AG08395 (cell line): ENCODE results near the gene CD79A.
"Not testable (repeated sequence)": the region's sequence is repeated elsewhere in the genome, so short reads cannot be mapped to it uniquely, and the experiment has no call there.

Source experiments
- DNase-seq: peaks from one replicate; pipeline ENCODE4 v3.0.0; 2012; ENCODE audit warnings: mixed read lengths, low spot score

CD79A gene

DNA sequence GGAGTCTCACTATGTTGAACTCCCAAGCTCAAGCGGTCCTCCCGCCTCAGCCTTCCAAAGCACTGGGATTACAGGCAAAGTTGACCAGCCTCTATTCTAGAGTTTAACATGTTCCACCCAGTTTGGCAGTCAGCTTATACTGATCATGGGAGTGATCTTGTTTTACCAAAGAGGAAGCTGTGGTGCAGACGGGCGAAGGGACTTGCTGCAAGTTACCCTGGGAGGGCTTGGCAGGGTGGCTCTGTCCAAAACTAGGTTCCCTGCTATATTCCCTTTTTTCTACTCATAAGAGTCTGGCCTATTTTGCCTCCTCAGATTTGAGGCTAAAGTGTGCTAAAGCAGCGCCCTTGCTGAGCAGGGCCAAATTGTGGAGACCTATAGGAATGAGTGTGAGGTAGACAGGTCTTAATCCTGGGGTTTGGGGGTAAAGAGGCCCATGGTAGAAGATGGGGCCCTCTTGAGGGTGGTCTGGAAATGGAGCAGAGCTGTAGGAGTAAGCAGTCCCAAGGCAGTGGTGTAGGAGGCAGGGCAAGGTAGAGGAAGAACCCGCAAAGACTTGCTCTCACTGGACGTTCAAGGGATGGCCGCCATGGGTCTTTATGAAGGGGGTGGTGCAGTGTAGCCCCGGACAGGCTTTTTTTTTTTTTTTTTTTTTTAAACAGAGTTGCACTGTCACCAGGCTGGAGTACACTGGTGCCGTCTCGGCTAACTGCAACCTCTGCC is 13.7 kb upstream of the CD79A start:
- no peak for DNase-seq

DNA sequence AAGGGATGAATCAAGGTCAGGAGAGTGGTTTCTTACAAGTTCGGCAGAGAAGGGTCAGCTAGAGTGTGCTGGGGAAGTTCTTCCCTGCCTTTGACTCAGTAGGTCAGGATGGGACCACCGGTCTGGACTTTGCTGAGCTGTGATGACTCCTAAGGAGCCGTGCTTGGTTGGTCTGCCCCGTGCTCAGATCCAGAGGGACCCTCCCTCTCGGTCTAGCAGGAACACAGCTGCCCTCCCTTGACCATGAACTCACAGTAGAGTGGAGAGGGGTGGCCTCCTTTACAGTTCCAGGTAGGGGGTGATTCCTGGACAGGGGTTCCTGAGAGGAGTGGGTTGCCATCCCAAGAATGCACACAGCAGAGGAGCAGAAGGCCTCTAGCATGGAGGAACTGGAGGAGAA is 12.7 kb upstream of the CD79A start:
- DNase-seq, result no peak

DNA sequence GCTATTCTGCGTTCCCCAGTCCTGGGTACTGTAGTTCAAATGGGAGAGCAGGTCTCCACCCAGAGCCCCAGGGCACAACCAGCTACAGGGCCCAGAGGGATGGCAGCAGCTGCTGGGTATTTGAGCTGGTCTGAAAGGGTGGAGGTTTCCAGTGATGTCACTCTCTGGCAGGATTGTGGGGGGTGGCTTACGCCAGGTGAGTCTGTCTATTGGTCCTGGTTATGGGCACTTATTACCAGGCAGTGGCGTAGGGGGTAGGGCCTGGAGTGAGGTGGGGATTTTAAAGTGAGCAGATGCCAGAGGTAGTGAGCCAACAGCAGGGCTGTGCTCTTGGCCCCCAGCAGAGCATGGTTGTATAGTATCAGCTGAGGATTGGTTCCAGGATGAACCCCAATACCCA is 10.8 kb upstream of the CD79A start:
- no peak for DNase-seq

DNA sequence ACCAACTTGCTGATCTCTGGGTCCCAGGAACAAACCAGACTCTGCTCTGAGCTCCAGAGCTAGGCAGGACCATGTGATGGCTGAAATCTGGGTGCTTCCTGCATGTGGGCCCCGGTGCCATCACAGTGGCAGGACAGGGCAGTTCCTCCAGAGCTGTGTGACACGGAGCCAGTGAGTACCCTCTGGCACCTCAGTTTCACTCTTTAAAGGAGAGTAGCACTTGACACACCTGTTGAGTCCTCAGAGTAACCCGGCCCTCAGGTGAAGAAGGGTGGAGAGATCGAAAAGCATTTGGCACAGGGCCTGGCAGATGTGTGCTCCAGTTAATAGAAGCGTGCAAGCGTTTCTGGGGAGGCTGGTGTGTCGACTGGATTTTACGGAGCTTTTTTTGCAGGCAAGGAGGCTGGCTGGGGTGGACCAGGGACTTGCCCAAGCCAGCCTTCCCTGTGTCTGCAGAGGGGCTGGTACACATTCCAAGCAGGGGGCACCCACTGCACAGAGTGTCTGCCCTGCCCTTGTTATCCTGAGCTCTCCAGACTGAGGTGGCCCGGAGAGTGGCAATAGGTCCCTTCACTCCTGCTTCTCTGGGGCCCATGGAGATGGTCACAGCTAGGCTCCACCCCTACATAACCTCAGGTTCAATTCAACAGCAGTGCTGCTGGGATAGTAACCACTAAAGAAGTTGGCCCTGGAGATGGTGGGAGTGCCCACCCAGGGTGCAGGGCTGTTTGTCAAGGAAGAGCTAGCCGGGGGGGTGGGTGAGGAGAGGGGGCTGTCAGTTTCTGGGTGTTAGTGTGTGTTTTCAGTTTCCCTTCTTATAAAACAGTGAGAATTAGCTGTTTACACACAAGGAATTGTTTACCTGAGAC is 8.7 kb upstream of the CD79A start:
- DNase-seq, result no peak

DNA sequence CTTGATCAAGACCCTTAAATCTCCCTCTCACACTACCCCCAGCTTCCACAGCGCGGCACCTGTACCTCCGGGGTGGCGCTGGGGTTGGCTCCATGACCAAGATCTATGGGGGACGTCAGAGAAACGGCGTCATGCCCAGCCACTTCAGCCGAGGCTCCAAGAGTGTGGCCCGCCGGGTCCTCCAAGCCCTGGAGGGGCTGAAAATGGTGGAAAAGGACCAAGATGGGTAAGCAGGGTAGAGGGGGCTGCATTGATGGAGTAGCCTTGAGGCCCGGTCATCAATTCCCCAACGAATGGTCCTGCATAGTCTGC is 8.1 kb upstream of the CD79A start:
- no peak for DNase-seq

DNA sequence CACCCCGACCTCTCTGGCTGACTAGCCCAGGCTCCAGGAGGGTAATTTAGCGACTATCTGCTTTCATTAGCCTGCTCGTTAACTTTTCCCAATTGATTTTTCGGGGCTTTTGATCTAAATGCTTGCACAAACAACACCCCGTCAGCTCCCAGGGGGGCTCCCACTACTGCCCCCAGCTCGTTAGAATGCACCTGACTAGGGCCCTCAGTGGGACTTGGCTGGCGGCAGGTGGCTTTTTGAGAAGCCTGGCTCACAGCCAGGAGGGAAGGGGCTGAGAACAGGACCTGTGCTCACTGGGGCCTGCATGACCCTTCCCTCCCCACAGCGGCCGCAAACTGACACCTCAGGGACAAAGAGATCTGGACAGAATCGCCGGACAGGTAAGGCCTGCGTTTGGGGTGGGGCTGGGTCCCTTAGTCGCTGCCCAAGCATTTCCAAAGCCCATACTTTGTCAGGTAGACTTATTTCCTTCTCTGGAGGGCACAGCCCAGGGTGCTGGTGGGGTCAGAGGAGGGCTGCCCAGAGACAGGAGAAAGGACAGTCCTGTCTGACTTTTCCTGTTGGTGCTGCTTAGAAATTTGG is 7.6 kb upstream of the CD79A start:
- DNase-seq, result no peak

DNA sequence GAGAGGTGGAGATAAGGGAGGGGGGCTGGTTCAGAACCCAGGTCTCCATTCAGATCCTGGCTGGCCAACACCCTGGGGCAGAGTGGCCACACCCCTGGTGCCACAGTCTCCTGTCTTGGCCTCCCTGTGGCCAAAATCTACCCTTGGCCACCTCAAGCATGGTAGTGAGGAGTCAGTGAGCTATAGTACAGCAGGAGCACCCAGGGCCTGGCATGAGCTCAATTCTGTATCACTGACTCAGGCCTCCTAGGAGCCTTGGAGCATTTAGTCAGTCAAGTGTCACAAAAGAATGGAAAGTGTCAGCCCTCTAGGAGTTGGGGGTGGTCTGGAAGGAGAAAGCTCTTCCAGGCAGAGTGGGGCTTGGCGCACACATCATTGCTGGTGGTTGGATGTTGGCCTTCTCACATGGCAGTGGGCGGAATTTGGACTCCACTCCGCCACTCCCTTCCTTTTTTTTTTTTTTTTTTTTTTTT is 6.6 kb upstream of the CD79A start:
- peak; percentile 40 for DNase-seq

DNA sequence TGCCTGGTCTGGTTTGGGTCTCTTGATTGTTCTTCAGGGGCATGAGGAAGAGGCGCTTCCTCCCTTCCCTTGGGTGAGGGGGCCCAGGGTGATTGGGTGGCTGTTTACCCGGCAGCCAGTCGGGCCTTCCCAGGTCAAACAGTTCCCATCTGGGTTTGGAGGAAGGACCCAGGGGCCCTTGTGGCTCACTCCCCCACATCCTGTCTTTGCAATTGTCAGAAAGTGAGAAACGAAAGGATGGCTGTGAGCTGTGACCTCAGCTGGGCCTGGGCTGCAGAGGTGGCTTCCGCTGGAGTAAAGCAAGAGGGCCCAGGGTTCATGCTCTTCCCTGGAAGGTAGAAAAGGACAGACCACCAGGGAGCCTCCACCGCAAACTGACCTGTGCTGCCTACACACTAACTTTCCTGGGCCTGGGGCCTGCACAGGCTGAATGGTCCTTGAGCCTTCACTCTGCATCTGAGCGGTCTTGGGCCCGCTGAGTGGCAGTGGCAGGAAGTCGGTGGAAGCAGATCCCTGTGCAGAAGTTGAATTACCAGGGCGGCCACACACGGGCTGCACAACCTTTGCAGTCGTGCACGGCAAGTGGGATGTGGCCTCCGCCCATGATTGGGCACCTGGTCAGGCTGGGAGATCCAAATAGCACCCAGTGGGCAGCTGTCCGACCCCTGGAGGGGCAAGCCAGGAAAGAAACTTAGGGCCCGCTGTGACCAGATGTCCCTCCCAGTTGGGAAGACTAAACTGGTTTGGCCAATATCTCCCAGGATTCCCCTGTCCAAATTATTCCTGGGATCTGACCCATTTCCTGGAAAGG is 5.3 kb upstream of the CD79A start:
- no peak for DNase-seq

DNA sequence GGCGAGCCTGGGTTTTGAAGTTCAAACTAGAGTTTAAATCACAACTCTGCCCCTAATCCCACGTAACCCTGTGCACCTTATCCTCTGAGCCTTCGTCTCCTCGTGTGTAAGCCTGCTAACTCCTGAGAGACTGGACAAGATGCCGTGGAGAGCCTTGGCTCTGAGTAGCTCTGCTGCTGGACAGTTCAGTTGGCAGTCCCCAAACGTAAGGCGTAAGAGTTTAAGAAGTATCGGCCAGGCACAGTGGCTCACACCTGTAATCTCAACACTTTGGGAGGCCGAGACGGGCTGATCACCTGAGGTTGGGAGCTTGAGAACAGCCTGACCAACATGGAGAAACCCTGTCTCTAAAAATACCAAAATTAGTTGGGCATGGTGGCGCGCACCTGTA is 4.7 kb upstream of the CD79A start:
- no peak for DNase-seq

DNA sequence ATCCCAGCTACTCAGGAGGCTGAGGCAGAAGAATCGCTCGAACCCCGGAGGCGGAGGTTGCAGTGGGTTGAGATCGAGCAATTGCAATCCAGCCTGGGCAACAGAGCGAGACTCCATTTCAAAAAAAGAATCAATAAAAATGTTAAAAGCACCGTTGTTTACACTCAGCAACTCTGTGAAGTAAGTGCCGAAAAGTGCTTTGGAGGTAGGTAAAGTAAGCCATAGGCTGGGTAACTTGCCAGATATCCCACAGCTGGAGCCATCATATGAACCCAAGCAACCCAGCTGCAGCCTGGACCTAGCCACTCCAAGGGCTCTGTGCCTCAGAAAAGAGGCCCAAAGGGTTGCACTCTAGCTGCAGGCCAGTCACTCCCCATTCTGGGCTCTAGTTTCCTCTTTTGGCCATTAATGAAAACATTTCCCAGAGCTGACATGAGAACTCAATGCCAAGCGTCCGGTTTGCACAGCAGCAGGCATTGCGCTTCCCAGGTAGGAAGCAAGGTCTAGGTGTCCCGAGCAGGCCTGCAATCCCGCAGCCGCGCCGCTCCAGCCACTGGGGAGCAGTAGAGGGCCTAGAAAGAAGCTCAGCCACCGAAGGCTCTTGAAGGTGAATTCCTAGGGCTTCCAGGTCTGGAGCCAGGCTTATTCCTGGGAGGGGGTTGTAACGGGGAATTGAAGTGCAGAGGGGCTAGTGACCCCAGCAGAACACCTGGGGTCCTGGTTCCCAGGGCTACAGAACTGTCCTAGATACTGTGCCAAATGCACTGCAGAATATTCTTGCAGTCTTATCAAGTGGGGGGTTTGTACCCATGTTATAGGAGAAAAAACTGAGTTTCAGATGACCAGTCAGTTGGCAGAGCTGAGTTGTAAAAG is 4.1 kb upstream of the CD79A start:
- peak; percentile 48 for DNase-seq

DNA sequence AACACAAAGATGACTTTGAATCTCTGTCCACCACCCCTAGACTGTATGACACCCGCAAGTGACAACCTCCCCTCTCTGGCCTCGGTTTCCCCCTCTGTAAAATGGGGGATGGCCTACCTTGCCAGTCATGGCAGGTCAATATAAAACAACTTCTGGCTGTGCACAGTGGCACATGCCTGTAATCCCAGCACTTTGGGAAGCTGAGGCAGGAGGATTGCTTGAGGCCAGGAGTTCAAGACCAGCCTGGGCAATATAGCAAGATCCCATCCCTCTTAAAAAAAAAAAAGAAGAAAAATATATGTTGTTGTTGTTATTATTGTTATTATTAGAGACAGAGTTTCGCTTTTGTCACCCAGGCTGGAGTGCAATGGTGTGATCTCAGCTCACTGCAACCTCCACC is 1.1 kb upstream of the CD79A start:
- DNase-seq, result not testable (repeated sequence)

DNA sequence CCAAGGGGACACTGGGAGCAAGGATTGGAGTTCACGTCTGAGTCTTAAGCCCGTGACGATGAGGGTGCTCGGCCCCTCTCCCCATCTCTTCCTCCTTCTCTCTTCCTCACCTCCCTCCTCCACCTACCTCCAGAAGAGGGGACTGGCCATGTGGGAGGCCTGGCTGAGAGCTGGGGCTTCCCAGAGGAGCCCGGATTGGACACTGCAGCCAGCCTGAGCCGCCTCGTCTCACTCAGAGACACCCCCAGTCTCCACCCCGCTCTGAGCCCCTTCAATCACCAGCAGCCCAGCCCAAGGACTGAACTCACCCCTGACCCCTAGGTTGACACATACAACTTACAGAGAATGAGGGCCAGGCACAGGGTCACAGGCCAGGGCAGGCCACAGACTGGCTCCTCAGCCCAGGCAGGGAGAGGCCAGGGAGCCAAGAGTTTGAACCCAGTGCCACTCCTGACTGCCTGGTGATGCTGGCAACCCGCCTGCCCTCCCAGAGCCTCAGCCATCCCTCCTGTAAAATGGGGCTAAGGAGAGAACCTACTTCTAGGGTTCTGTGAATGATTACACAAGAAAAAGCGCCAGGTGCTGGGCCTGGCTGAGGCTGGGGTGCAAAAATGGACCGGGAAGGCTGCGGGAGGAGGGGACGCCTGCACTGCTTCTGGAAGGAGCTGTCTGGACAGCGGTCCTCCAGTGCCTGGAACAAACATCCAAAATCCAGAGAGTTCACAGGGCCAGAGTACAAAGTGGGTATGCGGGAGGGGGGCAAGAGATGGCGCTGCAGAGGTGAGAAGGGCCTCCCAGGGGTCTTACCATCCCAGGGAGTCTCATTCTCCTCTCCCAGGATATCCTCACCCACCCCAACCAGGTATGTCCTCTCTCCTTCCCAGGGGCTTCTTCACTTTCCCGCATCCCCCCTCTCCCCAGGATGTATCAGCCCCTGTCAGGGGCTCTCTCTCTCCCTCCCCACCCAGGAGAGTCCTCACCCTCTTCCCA is 1.1 kb downstream of the CD79A start:
- DNase-seq, result no peak

DNA sequence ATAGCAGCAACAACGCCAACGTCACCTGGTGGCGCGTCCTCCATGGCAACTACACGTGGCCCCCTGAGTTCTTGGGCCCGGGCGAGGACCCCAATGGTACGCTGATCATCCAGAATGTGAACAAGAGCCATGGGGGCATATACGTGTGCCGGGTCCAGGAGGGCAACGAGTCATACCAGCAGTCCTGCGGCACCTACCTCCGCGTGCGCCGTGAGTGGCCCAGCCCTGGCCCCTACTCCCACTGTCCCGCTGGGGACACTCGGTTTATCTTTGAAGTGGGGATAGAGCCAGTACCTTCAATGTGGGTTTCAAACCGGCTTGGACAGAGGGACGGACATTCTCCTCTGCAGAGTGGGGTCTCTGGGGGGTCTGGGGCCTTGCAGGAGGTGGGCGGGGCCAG is 2.0 kb downstream of the CD79A start:
- DNase-seq, result no peak

DNA sequence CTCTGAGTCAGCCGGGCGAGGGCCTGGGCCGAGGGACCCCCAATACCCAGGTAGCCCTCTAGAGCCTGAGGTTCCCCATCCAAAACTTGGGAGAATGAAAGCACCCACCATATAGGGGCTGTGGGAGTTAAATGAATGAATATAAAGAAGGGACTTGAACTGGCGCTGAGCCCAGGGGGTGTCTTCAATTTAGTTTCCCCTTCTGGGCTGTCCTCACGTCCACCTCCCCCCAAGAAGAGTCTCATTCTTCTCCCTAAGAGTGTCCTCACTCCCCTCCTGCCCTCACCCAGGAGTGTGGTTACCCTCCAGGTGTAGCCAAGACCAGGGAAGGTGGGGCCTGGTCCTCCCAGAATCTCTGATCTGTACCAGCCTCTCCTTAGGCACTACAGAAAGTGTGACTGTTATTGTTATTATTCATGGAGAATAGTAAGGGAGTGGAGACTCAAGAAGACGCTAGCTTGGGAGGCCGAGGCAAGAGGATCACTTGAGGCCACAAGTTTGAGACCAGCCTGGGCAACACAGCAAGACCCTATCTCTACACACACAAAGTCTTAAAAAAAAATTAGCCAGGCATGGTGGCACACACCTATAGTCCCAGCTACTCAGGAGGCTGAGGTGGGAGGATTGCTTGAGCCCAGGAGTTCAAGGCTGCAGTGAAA is 2.7 kb downstream of the CD79A start:
- DNase-seq, result no peak

DNA sequence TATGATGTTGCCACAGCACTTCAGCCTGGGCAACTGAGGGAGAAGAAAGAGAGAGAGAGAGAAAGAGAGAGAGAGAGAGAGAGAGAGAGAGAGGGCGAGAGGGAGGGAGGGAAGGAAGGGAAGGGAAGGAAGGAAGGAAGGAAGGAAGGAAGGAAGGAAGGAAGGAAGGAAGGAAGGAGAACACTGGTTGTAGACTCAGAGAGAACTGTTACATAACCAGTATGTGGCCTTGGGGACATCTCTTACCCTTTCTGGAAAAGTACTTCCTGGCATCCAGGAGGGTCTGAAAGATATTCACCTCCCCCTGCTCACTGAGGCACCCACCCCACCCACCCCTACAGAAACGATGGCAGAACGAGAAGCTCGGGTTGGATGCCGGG is 3.2 kb downstream of the CD79A start:
- DNase-seq, result no peak

DNA sequence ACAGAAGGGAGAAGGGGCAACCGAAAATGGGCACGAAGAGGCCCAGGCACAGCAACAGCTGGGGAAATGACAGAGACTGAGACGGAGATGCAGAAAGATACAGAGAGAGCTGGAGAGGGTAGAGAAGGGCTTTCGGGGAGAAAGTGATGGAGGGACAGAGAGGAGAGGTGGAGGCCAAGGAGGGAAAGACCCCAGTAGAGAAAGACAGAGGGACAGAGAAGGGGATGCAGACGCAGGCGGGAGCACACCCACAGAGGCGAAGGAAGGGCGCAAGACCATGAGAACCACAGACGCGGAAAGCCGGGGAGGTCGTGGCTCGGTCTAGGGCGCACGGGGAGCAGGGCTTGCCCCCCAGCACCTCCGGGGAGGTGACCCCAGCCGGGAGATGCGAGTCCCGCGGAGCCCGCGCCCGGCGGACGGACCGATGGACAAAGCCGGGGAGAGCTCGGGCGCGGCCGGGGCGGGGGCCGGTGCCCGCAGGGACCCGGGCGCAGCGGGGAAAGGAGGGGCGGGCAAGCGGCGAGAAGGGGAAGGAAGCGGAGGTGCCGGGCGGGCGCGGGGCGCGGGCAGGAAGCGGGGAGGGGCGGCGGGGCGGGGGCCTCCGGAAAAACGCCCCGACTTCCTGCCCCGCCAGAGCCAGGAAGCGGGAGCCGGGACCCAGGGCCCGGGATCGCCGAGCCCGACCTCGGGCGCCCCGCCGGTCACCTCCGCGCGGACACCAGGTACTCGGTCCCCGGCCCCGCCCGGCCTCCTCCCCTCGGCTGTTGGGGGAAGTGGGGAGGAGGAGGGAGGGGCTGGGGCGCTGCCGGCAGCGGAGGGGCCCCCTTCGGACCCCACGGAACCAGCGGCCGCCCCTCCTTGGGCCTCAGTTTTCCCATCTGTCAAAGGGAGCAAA is 5.7 kb downstream of the CD79A start, which contains the start of gene ARHGEF1:
Gene ARHGEF1, plus strand, starts transcription at position 617 of the 895 bp plus-strand sequence. CDS start 4,899 bp downstream, outside the sequence.
- DNase-seq, result peak; percentile 53

DNA sequence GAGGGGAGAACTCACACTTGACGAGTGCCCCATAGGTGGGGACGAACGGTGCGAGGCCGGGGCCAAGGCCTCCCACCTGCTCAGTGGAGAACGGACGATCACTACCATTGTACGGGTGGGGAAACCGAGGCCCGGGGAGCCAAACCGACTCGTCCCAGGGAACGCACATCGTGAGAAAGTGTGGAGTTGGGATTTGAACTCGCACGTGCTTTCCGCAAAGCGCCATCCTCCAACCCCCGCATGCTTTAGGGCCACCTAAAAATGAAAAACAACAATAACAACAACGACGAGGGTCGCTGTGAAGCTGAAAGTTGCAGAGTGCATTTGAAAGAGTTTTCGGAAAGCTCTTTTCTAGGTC is 6.4 kb downstream of the CD79A start:
- DNase-seq, result no peak
